22Rv1 (cell line): ENCODE data around the gene ATRN.

Experiments
- H3K27ac ChIP-seq: fragments of 450-650 bp; 2 replicates; pipeline ENCODE4 v1.5.1; 2017
- ZFX ChIP-seq: fragments of 450-650 bp; IDR thresholded peaks from 2 replicates; pipeline ENCODE4 v1.6.1; 2017; ENCODE audit warnings: antibody characterized with exemption, borderline replicate concordance
- TF ChIP-seq, protein P1 (sequence below): fragments of 450-650 bp; IDR thresholded peaks from 2 replicates; pipeline ENCODE4 v1.5.1; 2017; ENCODE audit warnings: mild to moderate bottlenecking

Gene ATRN

DNA sequence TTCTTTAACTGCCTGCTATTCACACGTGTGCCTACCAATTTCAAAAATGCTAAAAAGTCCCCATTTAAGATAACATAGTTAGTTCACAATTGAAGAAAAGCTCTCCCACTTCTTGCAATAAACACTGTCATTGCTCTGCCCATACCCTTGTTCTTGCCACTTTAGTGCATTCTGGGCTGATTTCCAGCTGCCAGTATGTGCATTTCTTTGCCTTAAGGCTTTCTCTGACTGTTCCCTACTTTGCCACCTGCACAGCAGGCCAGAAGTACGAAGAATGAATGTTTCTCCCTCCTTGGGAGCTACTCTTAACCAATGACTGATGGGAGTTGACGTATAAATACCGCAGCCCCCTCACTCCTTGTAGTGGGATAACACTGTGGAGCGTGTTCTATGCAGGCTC lies 16.0 kb upstream of the ATRN start:
- TF ChIP-seq, protein P1, sequence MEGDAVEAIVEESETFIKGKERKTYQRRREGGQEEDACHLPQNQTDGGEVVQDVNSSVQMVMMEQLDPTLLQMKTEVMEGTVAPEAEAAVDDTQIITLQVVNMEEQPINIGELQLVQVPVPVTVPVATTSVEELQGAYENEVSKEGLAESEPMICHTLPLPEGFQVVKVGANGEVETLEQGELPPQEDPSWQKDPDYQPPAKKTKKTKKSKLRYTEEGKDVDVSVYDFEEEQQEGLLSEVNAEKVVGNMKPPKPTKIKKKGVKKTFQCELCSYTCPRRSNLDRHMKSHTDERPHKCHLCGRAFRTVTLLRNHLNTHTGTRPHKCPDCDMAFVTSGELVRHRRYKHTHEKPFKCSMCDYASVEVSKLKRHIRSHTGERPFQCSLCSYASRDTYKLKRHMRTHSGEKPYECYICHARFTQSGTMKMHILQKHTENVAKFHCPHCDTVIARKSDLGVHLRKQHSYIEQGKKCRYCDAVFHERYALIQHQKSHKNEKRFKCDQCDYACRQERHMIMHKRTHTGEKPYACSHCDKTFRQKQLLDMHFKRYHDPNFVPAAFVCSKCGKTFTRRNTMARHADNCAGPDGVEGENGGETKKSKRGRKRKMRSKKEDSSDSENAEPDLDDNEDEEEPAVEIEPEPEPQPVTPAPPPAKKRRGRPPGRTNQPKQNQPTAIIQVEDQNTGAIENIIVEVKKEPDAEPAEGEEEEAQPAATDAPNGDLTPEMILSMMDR: no peak
- no peak for TF ChIP-seq ZFX
- H3K27ac ChIP-seq: no peak overlapping the region

DNA sequence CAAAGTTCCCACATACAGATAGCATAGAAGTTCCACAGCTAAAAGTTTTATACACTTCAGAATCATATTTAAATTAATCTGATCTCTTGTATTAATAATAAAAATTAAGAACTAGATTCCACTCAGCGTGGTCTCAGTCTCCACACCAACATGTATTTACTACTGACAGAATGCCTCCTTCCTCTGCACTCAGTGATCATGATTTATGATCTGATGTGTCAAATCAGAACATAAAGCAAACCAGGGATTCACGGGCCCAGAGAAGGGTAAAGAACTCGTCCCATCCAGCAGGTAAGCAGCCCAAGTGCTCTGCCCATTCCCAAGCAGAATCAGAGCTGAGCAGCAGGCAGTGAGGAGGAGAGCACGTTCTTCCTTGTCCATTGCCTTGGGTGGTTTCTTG lies 14.2 kb upstream of the ATRN start:
- H3K27ac ChIP-seq: no peak overlapping the region
- no peak for TF ChIP-seq ZFX
- TF ChIP-seq, protein P1: no peak

DNA sequence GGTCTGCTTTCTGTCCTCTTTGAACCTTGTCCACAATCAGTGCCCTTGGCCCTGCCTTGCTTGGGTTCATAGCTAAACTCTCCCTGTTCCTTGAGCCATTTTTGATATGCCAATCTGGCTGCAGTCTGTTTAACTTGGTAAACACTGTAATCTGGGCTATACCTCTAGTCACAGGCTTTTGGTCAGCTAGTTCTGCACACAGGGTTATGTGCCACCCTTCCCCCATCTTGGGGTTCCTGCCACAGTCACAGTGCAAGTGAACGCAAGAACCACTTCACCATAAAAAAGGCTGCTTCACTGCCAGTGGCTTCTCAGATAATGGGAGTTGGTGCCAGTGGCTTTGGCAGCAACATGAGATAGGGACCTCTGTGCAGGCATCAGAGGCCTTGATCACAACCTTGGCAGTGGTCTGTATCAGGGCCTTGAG lies 10.9 kb upstream of the ATRN start:
- no peak overlapping the region for H3K27ac ChIP-seq
- TF ChIP-seq ZFX: no peak
- TF ChIP-seq, protein P1: no peak

DNA sequence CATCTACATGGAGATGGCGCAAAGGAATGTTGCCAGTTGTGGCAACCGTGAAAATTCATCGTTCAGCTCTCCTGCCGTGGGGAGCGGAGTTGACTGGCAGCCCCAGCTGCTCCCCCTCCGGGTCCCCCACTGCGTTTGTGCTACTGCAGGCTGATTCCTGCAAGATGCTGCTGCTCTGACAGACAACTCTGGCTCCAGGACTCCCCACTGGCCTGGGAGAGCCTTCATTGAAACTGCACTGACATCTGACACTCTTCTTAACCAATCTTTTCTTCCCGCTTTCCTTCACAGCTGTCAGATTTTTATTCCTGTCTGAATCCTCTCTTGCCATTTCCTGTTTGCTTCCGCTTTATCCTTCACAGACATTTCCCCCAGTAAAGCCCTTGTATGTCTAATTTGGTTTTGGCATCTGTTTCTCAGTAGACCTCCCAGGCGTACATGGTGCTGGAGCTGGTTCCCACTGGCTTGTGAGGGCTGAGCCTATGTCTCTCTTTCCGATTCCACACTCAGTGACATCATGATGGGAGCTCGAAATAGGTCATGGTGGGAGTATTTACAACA lies 9.5 kb upstream of the ATRN start:
- TF ChIP-seq, protein P1: no peak
- no peak for TF ChIP-seq ZFX
- no peak overlapping the region for H3K27ac ChIP-seq

DNA sequence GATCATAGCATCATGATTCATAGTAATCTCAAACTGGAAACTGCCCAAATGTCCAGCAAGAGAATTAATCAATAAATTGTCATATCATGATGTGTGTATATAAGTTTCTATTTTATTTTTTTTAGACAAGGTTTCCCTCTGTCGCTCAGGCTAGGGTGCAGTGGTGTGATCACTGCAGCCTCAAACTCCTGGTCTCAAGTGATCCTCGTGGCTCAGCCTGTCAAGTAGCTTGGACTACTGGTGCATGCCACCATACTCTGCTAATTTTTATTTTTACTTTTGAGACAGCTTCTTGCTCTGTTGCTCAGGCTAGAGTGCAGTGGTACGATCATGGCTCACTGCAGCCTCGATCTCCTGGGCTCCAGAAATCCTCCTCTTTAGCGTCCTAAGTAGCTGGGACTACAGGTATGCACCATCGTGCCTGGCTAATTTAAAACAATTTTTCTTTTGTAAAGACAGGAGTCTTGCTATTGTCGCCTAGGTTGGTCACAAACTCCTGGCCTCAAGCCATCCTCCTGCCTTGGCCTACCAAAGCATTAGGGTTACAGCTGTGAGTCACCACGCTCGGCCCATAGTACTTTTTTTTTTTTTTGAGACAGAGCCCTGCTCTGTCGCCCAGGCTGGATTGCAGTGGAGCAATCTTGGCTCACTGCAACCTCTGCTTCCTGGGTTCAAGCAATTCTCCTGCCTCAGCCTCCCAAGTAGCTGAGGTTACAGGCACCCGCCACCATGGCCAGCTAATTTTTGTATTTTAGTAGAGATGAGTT lies 8.7 kb upstream of the ATRN start:
- H3K27ac ChIP-seq: no peak overlapping the region
- TF ChIP-seq ZFX: no peak

DNA sequence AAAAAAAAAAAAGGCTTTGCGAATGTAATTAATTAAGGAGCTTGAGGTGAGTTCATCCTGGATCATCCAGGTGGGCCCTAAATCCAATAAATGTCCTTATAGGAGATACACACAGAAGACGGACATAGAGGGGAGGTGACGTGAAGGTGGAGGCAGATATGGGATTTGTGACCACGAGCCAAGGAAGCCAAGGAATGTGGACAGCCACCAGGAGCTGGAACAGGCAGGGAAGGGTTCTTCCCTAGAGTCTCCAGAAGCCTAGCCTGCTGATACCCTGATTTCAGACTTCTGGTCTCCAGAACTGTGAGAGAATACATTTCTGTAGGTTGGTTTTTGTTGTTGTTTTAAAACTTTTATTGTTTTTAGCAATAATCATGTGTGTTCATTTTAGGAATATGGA lies 6.7 kb upstream of the ATRN start:
- no peak overlapping the region for H3K27ac ChIP-seq
- TF ChIP-seq, protein P1: no peak
- TF ChIP-seq ZFX: no peak

DNA sequence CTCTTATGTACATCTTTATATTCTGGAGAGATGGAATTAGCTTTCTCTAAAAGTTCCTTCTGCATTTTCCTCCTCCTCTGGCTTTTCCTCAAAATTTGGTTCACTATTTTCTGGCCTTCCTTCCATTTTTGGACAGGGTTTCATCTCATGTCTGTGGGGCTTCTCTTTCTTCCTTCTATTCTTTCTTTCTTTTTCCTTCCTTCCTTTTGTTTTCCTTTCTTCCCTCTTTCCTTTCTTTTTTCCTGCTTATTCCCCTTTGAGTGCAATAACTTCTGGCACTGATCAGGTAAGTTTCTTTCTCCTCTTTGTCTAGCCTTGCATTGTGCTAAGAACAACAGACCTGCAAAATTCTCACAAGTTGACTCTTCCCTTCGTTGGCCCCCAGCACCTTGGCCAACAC lies 5.5 kb upstream of the ATRN start:
- TF ChIP-seq, protein P1: no peak
- TF ChIP-seq ZFX: no peak

More for the DNA sequence above, 5.5 kb upstream of the ATRN start:
- H3K27ac ChIP-seq: no peak overlapping the region
